GM23248 (cell line): ENCODE measurements around the gene SPHKAP. TPM values are rescaled to one million over a fixed set of nuclear protein-coding genes. Genes with fewer than 3 reads are reported as not detected.

Source experiments
- DNase-seq: peaks from one replicate; pipeline ENCODE4 v3.0.0-alpha.2; 2015
- H2AFZ ChIP-seq: fragments of 200-600 bp; sonication (generic); 2 replicates; pipeline ENCODE4 v1.6.1; 2016; ENCODE audit warnings: antibody characterized with exemption
- H3F3A ChIP-seq: fragments of 200-600 bp; sonication (generic); 2 replicates; pipeline ENCODE4 v1.6.1; 2016; ENCODE audit warnings: mild to moderate bottlenecking, antibody characterized with exemption, mixed run types; ENCODE audit not compliant: insufficient read depth
- H3K27ac ChIP-seq: fragments of 200-600 bp; sonication (generic); 2 replicates; pipeline ENCODE4 v1.5.1; 2016; ENCODE audit warnings: mild to moderate bottlenecking
- H3K27me3 ChIP-seq: fragments of 200-600 bp; sonication (generic); replicated peaks from 2 replicates; pipeline ENCODE4 v1.6.1; 2016; ENCODE audit warnings: mild to moderate bottlenecking; ENCODE audit not compliant: insufficient read depth
- H3K36me3 ChIP-seq: fragments of 200-600 bp; sonication (generic); 2 replicates; pipeline ENCODE4 v1.6.1; 2016; ENCODE audit warnings: low read depth, mild to moderate bottlenecking
- H3K4me1 ChIP-seq: fragments of 200-600 bp; sonication (generic); 2 replicates; pipeline ENCODE4 v1.6.1; 2016; ENCODE audit warnings: mild to moderate bottlenecking; ENCODE audit not compliant: insufficient read depth
- H3K4me2 ChIP-seq: fragments of 200-600 bp; sonication (generic); one replicate; pipeline ENCODE4 v1.6.1; 2016; ENCODE audit warnings: mild to moderate bottlenecking; ENCODE audit not compliant: unreplicated experiment
- H3K4me3 ChIP-seq: fragments of 200-600 bp; sonication (generic); 2 replicates; pipeline ENCODE4 v1.5.1; 2016; ENCODE audit warnings: mild to moderate bottlenecking
- H3K79me2 ChIP-seq: fragments of 200-600 bp; sonication (generic); 2 replicates; pipeline ENCODE4 v1.6.1; 2016; ENCODE audit warnings: mild to moderate bottlenecking; ENCODE audit not compliant: insufficient read depth
- H3K9ac ChIP-seq: fragments of 200-600 bp; sonication (generic); 2 replicates; pipeline ENCODE4 v1.6.1; 2016; ENCODE audit warnings: mild to moderate bottlenecking
- H3K9me2 ChIP-seq: fragments of 200-600 bp; sonication (generic); 2 replicates; pipeline ENCODE4 v1.6.1; 2016; ENCODE audit warnings: mixed run types, mild to moderate bottlenecking, moderate library complexity; ENCODE audit not compliant: insufficient read depth
- H3K9me3 ChIP-seq: fragments of 200-600 bp; sonication (generic); one replicate; pipeline ENCODE4 v1.6.1; 2017; ENCODE audit warnings: low read depth
- H4K20me1 ChIP-seq: fragments of 200-600 bp; sonication (generic); 2 replicates; pipeline ENCODE4 v1.6.0; 2016; ENCODE audit not compliant: insufficient read depth
- EZH2 ChIP-seq: fragments of 200-600 bp; sonication (generic); IDR thresholded peaks from 2 replicates; pipeline ENCODE4 v1.6.1; 2018; ENCODE audit warnings: antibody characterized with exemption, mild to moderate bottlenecking; ENCODE audit not compliant: insufficient read depth, poor library complexity, severe bottlenecking
- EZH2phosphoT487 ChIP-seq: fragments of 200-600 bp; sonication (generic); IDR thresholded peaks from 2 replicates; pipeline ENCODE4 v1.6.1; 2018; ENCODE audit warnings: antibody characterized with exemption, moderate library complexity, mild to moderate bottlenecking, low read depth; ENCODE audit not compliant: insufficient read depth
- WGBS, 2 experiments: methylation state at CpG; one replicate each; pipeline ENCODE4 v1.1.6; 2015 to 2017; ENCODE audit warnings: low lambda C conversion rate in 2 of 2, low coverage in 1 of 2; ENCODE audit errors: missing lambda C conversion rate in 2 of 2; 5-methylcytosine and 5-hydroxymethylcytosine counted together
- in situ Hi-C: fragments of 300-500 bp; cut with MboI; formaldehyde crosslinking; loops from 2 replicates; pipeline ENCODE4 v1.15.0; 2020
- polyA plus RNA-seq: library from polyadenylated mRNA; unstranded; fragments of >200 nt; fragmentation: Nextera tagmentation; extraction: Ambion mirVana; gene quantifications from 2 replicates; pipeline ENCODE4 v1.2.1, GENCODE V29; 2016
- total RNA-seq: library from RNA; depleted of rRNA; stranded (reverse); fragments of >200 nt; shearing (Covaris generic); gene quantifications from 2 replicates; pipeline ENCODE4 v1.2.3, GENCODE V29; 2014

The SPHKAP gene
- total and polyA plus RNA-seq, 2 experiments from 2014 or later: 0.04 to 0.32 TPM

- Histone ChIP-seq H3K4me1 (no peaks in the 10 kb centered on the region), H3K79me2 (no peaks in the 10 kb centered on the region), H3K9ac (no peak overlapping the region), H3K4me2 (no peak overlapping the region), H3K27me3 (no peaks in the 10 kb centered on the region), H3K4me3 (no peak overlapping the region), H3K27ac (no peak overlapping the region), H2AFZ (no peak overlapping the region), H3K9me3 (no peaks in the 10 kb centered on the region), H4K20me1 (no peaks in the 10 kb centered on the region), H3K36me3 (no peaks in the 10 kb centered on the region), H3K9me2 (no peaks in the 10 kb centered on the region), H3F3A (no peaks in the 10 kb centered on the region)
- DNase-seq: no peak
- TF ChIP-seq EZH2 (no peak), EZH2phosphoT487 (no peak)
- in situ Hi-C loops: no loop called here
- WGBS, 2 experiments: 28 to 30% methylated on average over 3 of the region's 3 CpGs
These were observed 143.6 kb downstream of the SPHKAP start for GRCh38 chr2:228037915-228038314.

GRCh38 chr2:228023619-228024018 lies 157.9 kb downstream of the SPHKAP start:
- Histone ChIP-seq H3K4me1 (no peaks in the 10 kb centered on the region), H4K20me1 (no peaks in the 10 kb centered on the region), H3K27ac (no peak overlapping the region), H3K4me2 (no peak overlapping the region), H3K79me2 (no peaks in the 10 kb centered on the region), H3K9me3 (no peaks in the 10 kb centered on the region), H3K4me3 (no peak overlapping the region), H3K36me3 (no peaks in the 10 kb centered on the region), H3F3A (no peaks in the 10 kb centered on the region), H3K9ac (no peak overlapping the region), H2AFZ (no peak overlapping the region), H3K27me3 (no peaks in the 10 kb centered on the region), H3K9me2 (no peaks in the 10 kb centered on the region)
- in situ Hi-C loops: no loop called here
- 51 to 54% methylated on average over 6 of the region's 6 CpGs for WGBS, 2 experiments
- peak; percentile 22 for DNase-seq
- no peak for TF ChIP-seq EZH2phosphoT487
- TF ChIP-seq EZH2: no peak

GRCh38 chr2:228018311-228018710 lies 163.2 kb downstream of the SPHKAP start:
- Histone ChIP-seq H3K4me3 (no peak overlapping the region), H3K27me3 (no peaks in the 10 kb centered on the region), H4K20me1 (no peaks in the 10 kb centered on the region), H3K9ac (no peak overlapping the region), H3K9me3 (no peaks in the 10 kb centered on the region), H2AFZ (no peak overlapping the region), H3K36me3 (no peaks in the 10 kb centered on the region), H3K79me2 (no peaks in the 10 kb centered on the region), H3K4me1 (no peaks in the 10 kb centered on the region), H3K4me2 (no peak overlapping the region), H3K27ac (no peak overlapping the region), H3K9me2 (no peaks in the 10 kb centered on the region), H3F3A (no peaks in the 10 kb centered on the region)
- in situ Hi-C loops: no loop called here
- 52 to 56% methylated on average over 7 of the region's 7 CpGs for WGBS, 2 experiments
- DNase-seq: no peak
- no peak for TF ChIP-seq EZH2
- no peak for TF ChIP-seq EZH2phosphoT487

DNA sequence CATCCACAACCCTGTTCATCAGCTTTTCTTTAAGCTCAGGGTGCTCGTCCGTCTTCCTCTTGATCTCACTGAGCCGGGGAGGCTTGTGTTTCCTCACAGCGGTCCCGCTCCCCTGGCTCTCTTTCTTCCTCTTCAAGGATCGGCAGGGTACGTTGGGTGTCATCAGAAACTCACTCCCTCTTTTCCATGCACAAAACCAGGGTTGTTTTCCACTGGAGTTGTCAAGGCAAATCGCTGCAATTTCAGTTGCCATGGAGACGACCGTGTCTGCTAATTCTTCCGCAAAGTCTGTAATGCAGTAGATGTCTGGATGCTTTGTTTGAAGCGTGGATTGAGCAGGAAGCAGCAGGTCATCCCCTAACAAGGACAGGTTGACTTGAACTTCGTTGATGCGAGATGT lies 163.7 kb downstream of the SPHKAP start:
- no peaks in the 10 kb centered on the region for H3K9me3 ChIP-seq
- whole genome bisulfite sequencing, 2 experiments: 54 to 59% methylated on average over 14 of the region's 14 CpGs
- no peaks in the 10 kb centered on the region for H3K27me3 ChIP-seq
- no peaks in the 10 kb centered on the region for H3F3A ChIP-seq
- H3K27ac ChIP-seq: no peak overlapping the region
- no peak overlapping the region for H2AFZ ChIP-seq
- H3K4me3 ChIP-seq: no peak overlapping the region
- no peak overlapping the region for H3K4me2 ChIP-seq
- H3K9me2 ChIP-seq: no peaks in the 10 kb centered on the region
- in situ Hi-C loops: no loop called here
- TF ChIP-seq EZH2 (no peak), EZH2phosphoT487 (no peak)
- no peaks in the 10 kb centered on the region for H3K4me1 ChIP-seq
- DNase-seq: no peak
- no peaks in the 10 kb centered on the region for H3K79me2 ChIP-seq
- H3K9ac ChIP-seq: no peak overlapping the region
- H3K36me3 ChIP-seq: no peaks in the 10 kb centered on the region
- H4K20me1 ChIP-seq: no peaks in the 10 kb centered on the region

- Histone ChIP-seq H3K4me1 (no peaks in the 10 kb centered on the region), H3K9me3 (no peaks in the 10 kb centered on the region), H3K79me2 (no peaks in the 10 kb centered on the region), H3K27me3 (no peaks in the 10 kb centered on the region), H3K27ac (no peak overlapping the region), H4K20me1 (no peaks in the 10 kb centered on the region), H3K36me3 (no peaks in the 10 kb centered on the region), H3K4me2 (no peak overlapping the region), H2AFZ (no peak overlapping the region), H3K9ac (no peak overlapping the region), H3F3A (no peaks in the 10 kb centered on the region), H3K9me2 (no peaks in the 10 kb centered on the region), H3K4me3 (no peak overlapping the region)
- 47 to 53% methylated on average over 10 of the region's 10 CpGs for WGBS, 2 experiments
- no peak for DNase-seq
- no peak for TF ChIP-seq EZH2
- TF ChIP-seq EZH2phosphoT487: no peak
- in situ Hi-C loops: no loop called here
These were observed 165.1 kb downstream of the SPHKAP start for GRCh38 chr2:228016402-228016801.
